Endothelial cell (in vitro differentiated cells): ENCODE data around the gene ZMYM2. TPM values are rescaled to one million over a fixed set of nuclear protein-coding genes. Genes with fewer than 3 reads are reported as not detected.

ENCODE experiments used
- DNase-seq: peaks from one replicate; pipeline ENCODE4 v3.0.0; 2021; ENCODE audit warnings: low spot score
- H3K27ac Mint-ChIP-seq: one replicate; pipeline ENCODE4 v1.8.0; 2021; ENCODE audit warnings: mixed read lengths, inconsistent platforms; ENCODE audit not compliant: unreplicated experiment
- H3K27me3 Mint-ChIP-seq: one replicate; pipeline ENCODE4 v1.8.0; 2021; ENCODE audit warnings: mild to moderate bottlenecking, moderate library complexity, mixed read lengths, inconsistent platforms; ENCODE audit not compliant: unreplicated experiment
- H3K36me3 Mint-ChIP-seq: one replicate; pipeline ENCODE4 v1.8.0; 2021; ENCODE audit warnings: mild to moderate bottlenecking, low read depth, mixed read lengths, inconsistent platforms; ENCODE audit not compliant: unreplicated experiment
- H3K4me1 Mint-ChIP-seq: one replicate; pipeline ENCODE4 v1.8.0; 2021; ENCODE audit warnings: mild to moderate bottlenecking, mixed read lengths, inconsistent platforms; ENCODE audit not compliant: unreplicated experiment
- H3K4me3 Mint-ChIP-seq: one replicate; pipeline ENCODE4 v1.8.0; 2021; ENCODE audit warnings: mild to moderate bottlenecking, mixed read lengths, inconsistent platforms; ENCODE audit not compliant: unreplicated experiment
- H3K9me3 Mint-ChIP-seq: one replicate; pipeline ENCODE4 v1.8.0; 2021; ENCODE audit warnings: mixed read lengths, inconsistent platforms; ENCODE audit not compliant: unreplicated experiment
- CTCF ChIP-seq: fragments of 200-600 bp; sonication (generic); IDR thresholded peaks from one replicate; pipeline ENCODE4 v1.5.0; 2021; ENCODE audit warnings: antibody characterized with exemption; ENCODE audit not compliant: unreplicated experiment
- total RNA-seq: library from RNA; stranded (reverse); fragmentation: NEBNext Ultra II Directional; extraction: Animal tissue kit (Norgen Biotek cat#: 25700); gene quantifications from one replicate; pipeline ENCODE4 v1.2.1, GENCODE V29; 2021; ENCODE audit not compliant: unreplicated experiment

The ZMYM2 gene
- total RNA-seq, 1 donor from 2014 or later = 124 TPM

DNA sequence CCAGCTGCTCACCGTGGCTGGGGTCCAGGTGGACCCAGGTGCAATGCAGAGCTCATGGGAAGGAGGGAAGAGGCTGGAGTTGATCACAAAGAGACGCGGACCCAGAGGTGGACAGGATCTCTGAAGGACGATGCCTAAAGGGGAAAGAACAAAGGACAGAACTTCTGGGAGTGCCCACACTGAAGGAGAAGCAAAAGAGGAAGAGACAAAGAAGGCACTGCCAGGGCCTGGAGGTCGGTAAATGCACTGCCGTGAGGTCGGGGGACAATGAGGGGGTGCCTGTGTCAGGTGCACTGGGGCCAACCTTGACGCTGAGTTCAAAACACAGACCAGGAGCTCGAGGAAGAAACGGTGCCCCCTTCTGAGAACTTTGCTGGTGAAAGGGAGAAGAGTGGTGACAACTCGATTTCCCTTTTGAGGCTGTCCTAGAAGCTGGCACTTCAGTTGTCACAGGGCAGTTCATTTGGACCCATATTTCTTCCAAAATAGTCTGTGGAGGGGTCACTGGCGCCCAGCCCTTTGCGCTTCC, 146.7 kb downstream of the ZMYM2 start:
- H3K4me3 Mint-ChIP-seq = no peak overlapping the region
- H3K27ac Mint-ChIP-seq = no peak overlapping the region
- TF ChIP-seq CTCF = no peak
- peaks cover 4% of the 10 kb centered on the region for H3K36me3 Mint-ChIP-seq
- peaks cover 9% of the 10 kb centered on the region for H3K27me3 Mint-ChIP-seq
- no peaks in the 10 kb centered on the region for H3K9me3 Mint-ChIP-seq
- no peak for DNase-seq
- peaks cover 21% of the 10 kb centered on the region for H3K4me1 Mint-ChIP-seq

DNA sequence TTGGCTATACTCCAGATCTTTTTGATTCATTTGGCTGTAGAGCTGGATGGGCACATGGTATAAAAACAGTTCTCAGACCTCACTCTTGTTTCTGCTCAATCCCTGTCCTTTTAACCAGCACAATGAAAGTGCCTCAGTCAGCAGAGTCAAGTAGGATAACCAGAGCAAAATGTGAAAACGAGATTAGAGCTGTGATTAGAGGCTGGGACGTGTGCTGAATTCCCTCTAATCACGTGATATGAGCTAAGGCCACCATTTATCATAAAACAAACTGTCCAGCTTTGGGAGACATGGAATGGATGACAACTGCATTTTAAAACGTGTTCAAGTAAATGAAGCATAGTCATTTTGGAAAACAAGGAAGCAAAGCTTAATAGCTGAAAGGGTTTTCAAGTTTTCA, 148.2 kb downstream of the ZMYM2 start:
- TF ChIP-seq CTCF = no peak
- no peak for DNase-seq
- no peaks in the 10 kb centered on the region for H3K9me3 Mint-ChIP-seq
- peaks cover 8% of the 10 kb centered on the region for H3K27me3 Mint-ChIP-seq
- H3K27ac Mint-ChIP-seq = no peak overlapping the region
- H3K36me3 Mint-ChIP-seq = peaks cover 4% of the 10 kb centered on the region
- H3K4me3 Mint-ChIP-seq = no peak overlapping the region
- peaks cover 12% of the 10 kb centered on the region for H3K4me1 Mint-ChIP-seq

DNA sequence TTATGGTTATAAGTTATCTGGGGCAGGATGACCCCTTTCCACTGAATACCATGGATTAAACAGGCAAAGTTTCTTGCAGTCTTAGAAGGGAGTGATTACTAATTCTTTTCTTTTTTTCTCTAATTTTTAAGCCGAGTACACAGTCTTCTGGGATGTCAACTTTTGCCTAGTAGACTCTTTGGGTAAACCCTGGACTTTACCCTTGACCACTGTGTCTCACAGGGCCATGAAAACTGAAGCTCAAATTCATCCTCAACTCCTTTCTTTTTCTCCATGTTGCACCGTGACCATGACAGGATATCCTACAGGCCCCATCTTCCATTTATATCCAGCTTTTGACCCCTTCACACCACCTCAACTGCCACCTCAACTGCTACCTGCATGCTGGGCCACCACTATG, 150.5 kb downstream of the ZMYM2 start:
- no peak for DNase-seq
- Mint-ChIP-seq H3K4me3 (no peak overlapping the region), H3K9me3 (no peaks in the 10 kb centered on the region), H3K27ac (no peak overlapping the region), H3K36me3 (peaks cover 4% of the 10 kb centered on the region), H3K27me3 (peaks cover 8% of the 10 kb centered on the region), H3K4me1 (no peaks in the 10 kb centered on the region)
- no peak for TF ChIP-seq CTCF

- H3K27me3 Mint-ChIP-seq = peaks cover 3% of the 10 kb centered on the region
- no peaks in the 10 kb centered on the region for H3K36me3 Mint-ChIP-seq
- no peak for TF ChIP-seq CTCF
- DNase-seq = no peak
- no peak overlapping the region for H3K27ac Mint-ChIP-seq
- H3K4me3 Mint-ChIP-seq = no peak overlapping the region
- H3K9me3 Mint-ChIP-seq = no peaks in the 10 kb centered on the region
- no peaks in the 10 kb centered on the region for H3K4me1 Mint-ChIP-seq
Observed at GRCh38 chr13:20114066-20114610, 155.6 kb downstream of the ZMYM2 start.

GRCh38 chr13:20116213-20116612, 157.7 kb downstream of the ZMYM2 start:
- H3K27me3 Mint-ChIP-seq = peaks cover 2% of the 10 kb centered on the region
- TF ChIP-seq CTCF = no peak
- no peak overlapping the region for H3K27ac Mint-ChIP-seq
- H3K4me3 Mint-ChIP-seq = no peak overlapping the region
- H3K36me3 Mint-ChIP-seq = no peaks in the 10 kb centered on the region
- H3K9me3 Mint-ChIP-seq = no peaks in the 10 kb centered on the region
- peaks cover 7% of the 10 kb centered on the region for H3K4me1 Mint-ChIP-seq
- no peak for DNase-seq
